Activated CD4-positive, alpha-beta T cell treated with anti-CD3 and anti-CD28 coated beads for 1 hour (primary cell): ENCODE data around the gene GRM4.

Source experiments
- DNase-seq: peaks from one replicate; pipeline ENCODE4 v3.0.0-alpha.2; 2020

Gene GRM4

GRCh38 chr6:34142061-34142998, 3.6 kb downstream of the GRM4 start:
- no peak for DNase-seq

GRCh38 chr6:34140075-34140474, 5.8 kb downstream of the GRM4 start:
- no peak for DNase-seq

- no peak for DNase-seq
Observed at GRCh38 chr6:34138914-34139510, 6.9 kb downstream of the GRM4 start.

DNA sequence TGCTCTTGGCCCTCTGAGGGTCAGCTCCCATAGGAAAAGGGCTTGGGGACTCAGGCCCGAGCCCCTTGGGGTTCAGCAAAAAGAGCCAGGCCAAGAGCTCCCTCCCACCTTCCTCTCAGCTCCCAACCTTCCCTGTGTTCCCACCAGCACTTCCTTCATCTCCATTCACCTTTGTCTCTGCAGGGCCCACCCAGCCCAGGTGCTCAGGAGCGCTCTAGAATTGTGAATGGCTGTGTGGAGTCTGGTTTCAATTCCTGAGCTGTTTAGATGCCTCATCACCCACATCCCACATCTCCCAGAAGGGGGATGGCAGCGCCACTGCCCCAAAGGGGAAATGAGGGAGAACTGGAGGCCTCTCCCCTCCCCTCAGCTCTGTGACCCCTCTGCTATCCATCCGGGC, 7.7 kb downstream of the GRM4 start:
- no peak for DNase-seq

DNA sequence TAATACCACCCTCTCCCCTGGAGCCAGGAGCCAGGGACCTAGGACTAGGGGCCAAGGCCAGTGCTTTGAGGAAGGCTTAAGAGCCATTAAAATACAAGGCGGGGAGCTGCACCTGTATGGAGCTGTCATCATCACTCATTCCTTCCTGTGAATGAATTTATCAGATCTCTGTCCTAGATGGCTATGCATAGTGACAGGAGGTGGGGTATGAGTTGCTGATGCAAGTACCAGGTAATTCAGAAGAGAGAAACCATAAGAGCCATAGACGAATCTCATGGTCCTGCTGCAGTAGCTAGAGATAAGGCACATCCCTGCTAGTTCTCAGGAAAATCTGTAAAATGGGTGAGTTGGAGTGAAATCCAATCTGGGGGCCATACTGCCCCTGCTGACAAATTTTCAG, 10.3 kb downstream of the GRM4 start:
- no peak for DNase-seq

GRCh38 chr6:34132486-34133185, 13.3 kb downstream of the GRM4 start:
- no peak for DNase-seq

DNA sequence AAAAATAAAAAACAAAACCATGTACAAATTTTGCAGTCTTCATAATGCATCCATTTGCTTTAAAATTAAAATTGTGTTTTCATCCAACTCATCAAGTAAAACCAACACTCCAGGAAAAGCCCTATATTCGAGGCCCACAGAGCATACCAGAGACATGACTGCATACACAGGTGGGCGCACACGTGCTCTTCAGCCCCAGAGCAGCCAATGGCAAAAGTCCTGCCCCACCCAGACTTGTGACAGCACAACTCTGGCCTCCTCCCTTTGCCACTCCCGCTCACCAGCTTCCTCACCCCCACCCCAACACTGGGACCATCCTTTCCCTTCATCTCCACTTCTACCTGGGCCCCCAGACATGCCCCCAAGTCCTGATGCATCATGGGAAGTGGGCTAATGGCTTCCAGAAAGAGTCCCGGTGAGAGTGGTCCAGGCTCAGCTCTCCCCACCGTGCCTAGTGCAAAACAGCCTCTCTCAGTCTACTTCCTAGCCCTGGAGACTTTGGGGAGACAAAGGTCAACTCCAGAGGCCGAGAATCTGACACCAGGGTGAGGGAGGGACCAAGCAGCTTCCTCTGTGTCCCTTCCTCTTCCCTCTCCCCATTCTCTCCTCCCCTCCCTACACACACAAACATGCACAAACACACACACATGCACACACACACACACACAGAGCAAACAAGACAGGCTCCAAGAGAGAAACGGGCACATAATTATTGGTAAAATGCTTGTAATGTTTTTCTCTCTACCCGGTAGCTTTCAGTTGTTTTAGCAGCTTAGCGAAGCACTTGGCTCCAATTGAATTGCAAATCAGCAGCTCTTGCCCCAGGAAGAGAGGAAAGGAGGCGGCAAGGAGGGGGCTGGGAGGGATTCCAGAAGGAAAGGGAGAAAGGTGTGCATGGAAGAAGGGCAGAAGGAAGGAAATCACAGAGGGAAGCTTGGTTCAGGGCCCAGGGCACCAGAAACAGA, 14.3 kb downstream of the GRM4 start:
- DNase-seq, result no peak

DNA sequence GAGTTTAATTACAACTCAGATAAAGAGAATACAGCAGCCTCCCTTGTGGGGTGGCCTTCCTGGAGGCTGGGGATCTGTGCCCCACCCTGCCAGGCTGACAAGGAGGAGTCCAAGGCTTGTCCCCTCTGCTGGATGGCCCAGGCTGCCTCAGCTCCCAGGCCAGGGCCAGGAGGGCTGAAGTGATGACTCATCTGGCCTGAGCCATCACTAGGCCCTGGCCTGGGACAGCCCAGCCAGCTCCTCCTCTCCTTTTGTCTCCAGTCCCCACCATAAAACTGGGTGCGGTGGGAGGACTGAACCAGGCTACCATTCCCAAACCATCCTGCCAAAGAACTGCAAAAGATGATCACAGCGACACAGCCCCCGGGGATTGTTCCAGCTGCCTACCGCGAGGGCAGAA, 15.0 kb downstream of the GRM4 start:
- no peak for DNase-seq

DNA sequence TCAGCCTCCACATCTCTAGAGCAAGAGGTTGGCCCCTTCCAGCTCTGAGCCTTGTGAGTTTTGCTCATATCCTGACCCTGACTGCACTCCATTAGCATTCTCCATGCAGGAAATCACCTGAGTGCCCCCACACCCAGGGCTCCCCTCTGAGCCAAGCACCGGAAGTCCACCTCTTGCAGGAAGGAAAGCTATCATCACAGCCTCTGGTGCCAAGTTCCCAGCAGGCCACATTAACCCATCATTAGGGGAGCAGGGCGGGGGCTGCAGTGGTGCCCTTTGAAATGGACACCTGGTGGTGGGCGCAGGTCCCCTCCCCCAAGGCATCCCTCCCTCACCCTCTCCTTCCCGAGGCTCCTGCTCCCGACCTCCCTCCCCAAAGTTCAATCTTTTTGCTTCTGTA, 16.1 kb downstream of the GRM4 start:
- DNase-seq, result no peak

DNA sequence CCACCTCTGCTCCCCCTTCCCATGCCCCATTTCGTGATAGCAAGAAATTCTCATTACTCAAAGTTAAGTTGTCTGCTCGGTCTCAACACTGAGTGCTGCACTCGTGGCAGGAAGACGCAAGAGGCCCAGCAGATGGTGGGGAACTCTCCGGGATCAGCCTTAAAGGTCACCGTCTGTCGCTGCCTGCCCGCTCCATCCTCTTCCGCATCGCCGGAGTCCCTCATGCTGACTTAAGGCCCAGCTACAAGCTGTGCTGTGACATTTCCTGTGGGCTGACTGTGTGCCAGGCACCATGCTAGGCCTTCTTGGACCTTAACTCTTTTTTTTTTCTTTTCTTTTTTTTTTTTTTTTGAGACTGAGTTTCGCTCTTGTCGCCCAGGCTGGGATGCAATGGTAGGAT, 17.8 kb downstream of the GRM4 start:
- DNase-seq, result no peak

DNA sequence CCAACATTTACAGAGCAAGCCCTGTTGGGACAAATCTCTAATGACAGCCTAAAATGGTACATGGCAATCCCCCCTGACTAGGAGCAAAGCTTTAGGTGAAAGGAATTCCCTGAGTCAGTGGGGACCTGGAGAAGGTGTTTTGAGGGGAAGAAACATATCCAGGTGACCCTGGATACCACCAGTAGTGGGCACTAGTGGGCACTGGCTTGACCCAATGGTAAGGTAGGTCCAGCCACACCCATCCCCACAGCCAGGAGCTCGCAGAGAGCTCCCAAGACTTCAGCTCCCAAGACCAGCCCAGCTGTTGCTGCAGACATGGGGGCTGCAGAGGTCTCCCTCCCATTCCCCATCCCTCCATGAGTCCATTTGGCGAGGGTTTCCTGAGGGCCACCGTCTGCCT, 19.5 kb downstream of the GRM4 start:
- no peak for DNase-seq

DNA sequence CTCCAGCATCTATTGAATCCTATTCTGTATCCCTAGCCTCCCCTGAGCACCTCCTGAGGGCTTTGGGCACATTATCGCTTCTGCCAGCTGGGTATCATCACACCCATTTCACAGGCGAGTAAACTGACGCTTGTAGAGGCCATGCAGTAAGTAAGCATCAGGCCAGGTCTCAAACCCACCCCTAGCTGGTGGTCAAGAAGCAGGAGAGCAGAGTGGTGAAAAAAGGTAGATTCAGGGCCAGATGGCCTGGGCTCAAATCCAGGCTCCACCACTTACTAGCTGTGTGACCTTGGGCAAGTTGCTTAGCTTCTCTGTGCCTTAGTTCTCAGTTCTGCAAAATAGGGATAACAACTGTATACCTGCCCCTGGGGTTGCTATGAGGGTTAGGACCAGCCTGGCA, 19.9 kb downstream of the GRM4 start:
- DNase-seq, result no peak

- no peak for DNase-seq
Observed at GRCh38 chr6:34120953-34121675, 24.8 kb downstream of the GRM4 start.

GRCh38 chr6:34115915-34116314, 30.0 kb downstream of the GRM4 start:
- DNase-seq, result no peak

- DNase-seq, result no peak
Observed at GRCh38 chr6:34115403-34115795, 30.5 kb downstream of the GRM4 start.

- DNase-seq, result no peak
Observed at GRCh38 chr6:34114695-34115402, 31.0 kb downstream of the GRM4 start.

DNA sequence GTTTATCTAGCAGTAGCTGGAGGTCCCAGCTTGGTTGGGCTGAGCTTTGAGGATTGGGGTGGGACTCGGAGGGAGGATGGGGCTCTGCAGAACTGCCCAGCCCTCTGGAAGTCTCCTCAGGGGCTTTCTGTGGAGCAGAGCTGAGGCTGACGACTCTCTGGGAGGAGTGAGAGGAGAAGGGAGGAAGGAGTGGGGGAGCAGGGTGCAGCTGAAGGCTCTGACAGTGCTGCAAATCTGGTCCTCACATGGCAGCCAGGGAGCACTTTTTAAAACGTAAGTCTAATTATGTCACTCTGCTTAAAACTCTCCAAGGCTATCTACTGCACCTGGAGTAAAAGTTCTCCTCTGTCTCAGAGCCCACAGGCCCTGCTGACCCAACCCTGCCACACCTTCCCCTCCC, 32.4 kb downstream of the GRM4 start:
- DNase-seq, result no peak

- DNase-seq, result no peak
Observed at GRCh38 chr6:34112126-34112525, 33.8 kb downstream of the GRM4 start.

DNA sequence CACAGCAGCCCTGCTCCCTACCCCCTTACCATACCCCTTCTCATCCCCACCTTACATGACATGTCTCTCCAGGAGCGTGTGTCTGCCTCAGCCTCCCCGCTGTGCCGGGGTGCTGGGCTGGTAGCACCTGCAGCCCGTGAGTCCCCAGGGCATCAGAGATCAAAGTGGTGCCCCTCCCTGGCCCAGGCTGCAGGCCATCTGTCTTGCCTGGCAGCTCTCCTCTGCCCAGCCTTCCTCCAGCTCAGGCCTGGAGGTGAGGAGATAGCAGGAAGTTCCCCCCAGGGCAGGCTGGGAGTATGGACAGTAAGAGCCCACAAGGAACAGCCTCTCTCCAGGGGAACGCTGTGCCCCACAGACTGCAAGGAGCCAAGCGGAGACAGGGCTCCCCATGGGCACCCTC, 35.3 kb downstream of the GRM4 start:
- no peak for DNase-seq

DNA sequence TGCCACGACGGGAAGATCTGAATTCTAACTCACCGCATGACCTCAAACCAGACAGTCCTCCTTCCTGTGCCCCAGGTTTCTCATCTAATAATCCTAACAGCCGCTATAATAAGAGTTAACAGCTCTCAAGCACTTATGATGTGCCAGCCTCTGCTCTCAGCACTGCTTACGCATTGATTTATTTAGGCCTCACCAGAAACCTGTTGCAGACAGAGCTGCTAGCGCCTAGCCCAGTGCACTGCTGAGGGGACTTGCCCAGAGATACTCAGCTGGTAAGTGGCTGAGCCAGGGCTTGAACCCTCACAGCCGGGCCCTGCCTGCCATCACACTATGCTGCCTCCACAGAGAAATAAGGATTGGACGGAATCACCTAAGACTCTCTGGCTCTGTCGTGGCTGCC, 37.7 kb downstream of the GRM4 start:
- DNase-seq, result no peak

GRCh38 chr6:34106900-34107299, 39.0 kb downstream of the GRM4 start:
- no peak for DNase-seq
